H1 (cell line): ENCODE results near the gene PLEK. TPM values are rescaled to one million over a fixed set of nuclear protein-coding genes. Genes with fewer than 3 reads are reported as not detected.

Source experiments
- CTCF ChIA-PET: fragments of 300-600 bp; sonication (Branson Sonifier 250); formaldehyde crosslinking; loops from one replicate; lab custom pipeline; 2021; ENCODE audit not compliant: partially characterized antibody; lab: Charles Lee
- POLR2A ChIA-PET: fragments of 300-600 bp; sonication (Branson Sonifier 250); formaldehyde crosslinking; loops from one replicate; lab custom pipeline; 2021; ENCODE audit warnings: inconsistent platforms; ENCODE audit not compliant: partially characterized antibody; lab: Charles Lee
- DNase-seq, 2 experiments: peaks; one replicate each; pipeline versions ENCODE4 v3.0.0 to v3.0.0-alpha.2; 2010 to 2022; ENCODE audit warnings: low spot score in 2 of 2, low read depth in 1 of 2, mixed read lengths in 1 of 2
- FAIRE-seq: peaks from 2 replicates; lab custom pipeline; 2011; peaks lifted over from hg19 to GRCh38; lab: Jason Lieb, UNC
- H2AFZ ChIP-seq: 2 replicates; pipeline ENCODE4 v1.8.1; 2012; ENCODE audit warnings: low read length, inconsistent platforms
- H2AK5ac ChIP-seq: 2 replicates; pipeline ENCODE4 v1.6.1; 2013; ENCODE audit warnings: low read depth, low read length
- H2BK120ac ChIP-seq: replicated peaks from 2 replicates; pipeline ENCODE3; 2013; ENCODE audit warnings: low read depth, low read length, inconsistent platforms
- H2BK12ac ChIP-seq: 2 replicates; pipeline ENCODE4 v1.6.1; 2013; ENCODE audit warnings: low read depth, low read length
- H2BK15ac ChIP-seq: 2 replicates; pipeline ENCODE4 v1.6.1; 2013; ENCODE audit warnings: low read length
- H2BK20ac ChIP-seq: 2 replicates; pipeline ENCODE4 v1.6.1; 2013; ENCODE audit warnings: low read length
- H2BK5ac ChIP-seq: 2 replicates; pipeline ENCODE4 v1.6.1; 2013; ENCODE audit warnings: low read depth, low read length
- H3K14ac ChIP-seq: 2 replicates; pipeline ENCODE4 v1.6.1; 2013; ENCODE audit warnings: inconsistent platforms; ENCODE audit not compliant: insufficient read length
- H3K18ac ChIP-seq: 2 replicates; pipeline ENCODE4 v1.6.1; 2013; ENCODE audit warnings: low read length; ENCODE audit errors: extremely low read depth
- H3K23ac ChIP-seq: 2 replicates; pipeline ENCODE4 v1.6.1; 2013; ENCODE audit warnings: inconsistent platforms; ENCODE audit not compliant: insufficient read length
- H3K23me2 ChIP-seq: 2 replicates; pipeline ENCODE4 v1.6.1; 2013; ENCODE audit warnings: low read depth, low read length
- H3K27ac ChIP-seq: 2 replicates; pipeline ENCODE4 v1.6.1; 2011; ENCODE audit warnings: low read depth, low read length, inconsistent platforms
- H3K27me3 ChIP-seq, 4 experiments: replicated peaks in 1 of 4; 1 replicate in 1 of 4; 2 replicates in 3 of 4; pipeline versions ENCODE4 v1.6.1 to v1.8.1; 2011 to 2013; ENCODE audit warnings: low read length in 3 of 4, mild to moderate bottlenecking in 3 of 4, inconsistent platforms in 2 of 4, mixed read lengths in 2 of 4, moderate library complexity in 1 of 4; ENCODE audit not compliant: control insufficient read depth in 3 of 4, insufficient read depth in 3 of 4; ENCODE audit errors: extremely low read depth in 1 of 4
- H3K36me3 ChIP-seq, 4 experiments: 2 replicates each; pipeline versions ENCODE4 v1.6.1 to v1.8.1; 2011 to 2013; ENCODE audit warnings: mild to moderate bottlenecking in 4 of 4, low read length in 3 of 4, moderate library complexity in 2 of 4, control low read depth in 1 of 4, inconsistent platforms in 1 of 4; ENCODE audit not compliant: insufficient read depth in 4 of 4, control insufficient read depth in 2 of 4
- H3K4ac ChIP-seq: replicated peaks from 2 replicates; pipeline ENCODE3; 2013; ENCODE audit warnings: low read length, low read depth, mixed read lengths, inconsistent platforms; ENCODE audit not compliant: insufficient read length
- H3K4me1 ChIP-seq, 4 experiments: replicated peaks in 1 of 4; 1 replicate in 1 of 4; 2 replicates in 3 of 4; pipeline versions ENCODE4 v1.6.1 to v1.8.1; 2011 to 2013; ENCODE audit warnings: low read length in 3 of 4, inconsistent platforms in 2 of 4, mixed read lengths in 1 of 4; ENCODE audit not compliant: insufficient read depth in 4 of 4, control insufficient read depth in 3 of 4
- H3K4me2 ChIP-seq, 2 experiments: 2 replicates each; pipeline versions ENCODE4 v1.6.1 to v1.8.1; 2011 to 2013; ENCODE audit warnings: low read depth in 2 of 2, low read length in 2 of 2, control low read depth in 1 of 2, inconsistent platforms in 1 of 2, mild to moderate bottlenecking in 1 of 2; ENCODE audit not compliant: insufficient read depth in 1 of 2
- H3K4me3 ChIP-seq, 4 experiments: fragments of 200-600, 300-600 bp in 1 of 4; sonication (generic), shearing (Covaris generic), sonication (Bioruptor Twin) in 1 of 4; 2 replicates each; pipeline versions ENCODE4 v1.5.1 to v1.8.1; 2011 to 2016; ENCODE audit warnings: low read length in 4 of 4, low read depth in 3 of 4, control low read depth in 2 of 4, inconsistent platforms in 2 of 4, mild to moderate bottlenecking in 2 of 4, mixed read lengths in 1 of 4, moderate library complexity in 1 of 4; ENCODE audit not compliant: insufficient read depth in 2 of 4; ENCODE audit errors: extremely low read depth in 1 of 4
- H3K56ac ChIP-seq: replicated peaks from 2 replicates; pipeline ENCODE3; 2013; ENCODE audit warnings: low read depth, mild to moderate bottlenecking, mixed read lengths, low read length, inconsistent platforms; ENCODE audit not compliant: insufficient read length
- H3K79me1 ChIP-seq: 2 replicates; pipeline ENCODE4 v1.6.1; 2013; ENCODE audit warnings: low read depth, low read length, control low read depth
- H3K79me2 ChIP-seq, 2 experiments: 2 replicates each; pipeline versions ENCODE4 v1.6.1 to v1.8.1; 2012 to 2013; ENCODE audit warnings: low read length in 2 of 2, mild to moderate bottlenecking in 2 of 2, inconsistent platforms in 1 of 2; ENCODE audit not compliant: insufficient read depth in 2 of 2, control insufficient read depth in 1 of 2
- H3K9ac ChIP-seq, 4 experiments: replicated peaks in 1 of 4; 1 replicate in 1 of 4; 2 replicates in 3 of 4; pipeline versions ENCODE4 v1.6.1 to v1.8.1; 2011 to 2013; ENCODE audit warnings: low read depth in 3 of 4, low read length in 3 of 4, control low read depth in 2 of 4, mild to moderate bottlenecking in 2 of 4, moderate library complexity in 2 of 4, inconsistent platforms in 1 of 4; ENCODE audit errors: extremely low read depth in 1 of 4
- H3K9me3 ChIP-seq, 2 experiments: 2 replicates each; pipeline versions ENCODE4 v1.6.1 to v1.8.1; 2012 to 2013; ENCODE audit warnings: mild to moderate bottlenecking in 2 of 2, moderate library complexity in 2 of 2, control low read depth in 1 of 2, inconsistent platforms in 1 of 2, low read depth in 1 of 2, low read length in 1 of 2, mixed read lengths in 1 of 2; ENCODE audit not compliant: insufficient read depth in 2 of 2
- H4K20me1 ChIP-seq, 2 experiments: replicated peaks in 1 of 2; 2 replicates each; pipeline versions ENCODE3 to v1.8.1; 2011 to 2013; ENCODE audit warnings: inconsistent platforms in 2 of 2, low read length in 2 of 2, mild to moderate bottlenecking in 1 of 2; ENCODE audit not compliant: insufficient read depth in 2 of 2, control insufficient read depth in 1 of 2
- H4K5ac ChIP-seq: 2 replicates; pipeline ENCODE4 v1.6.1; 2013; ENCODE audit warnings: low read length, low read depth, mixed read lengths, inconsistent platforms; ENCODE audit not compliant: insufficient read length
- H4K8ac ChIP-seq: 2 replicates; pipeline ENCODE4 v1.8.0; 2013; ENCODE audit warnings: mild to moderate bottlenecking, moderate library complexity, low read length, inconsistent platforms; ENCODE audit not compliant: insufficient read depth; ENCODE audit errors: extremely low read depth
- H4K91ac ChIP-seq: replicated peaks from 2 replicates; pipeline ENCODE3; 2013; ENCODE audit warnings: low read length, mixed read lengths, inconsistent platforms; ENCODE audit not compliant: insufficient read length
- CTBP2 ChIP-seq: IDR thresholded peaks from 2 replicates; pipeline ENCODE4 v1.7.0; 2011; ENCODE audit warnings: borderline replicate concordance, mild to moderate bottlenecking, moderate library complexity, mixed read lengths, low read length; ENCODE audit not compliant: insufficient read depth, insufficient read length
- PHF8 ChIP-seq: fragments of 200-600 bp; sonication (generic); conservative IDR thresholded peaks from 2 replicates; pipeline ENCODE4 v1.7.1; 2012; ENCODE audit warnings: low read depth, mild to moderate bottlenecking, inconsistent platforms, low read length, moderate library complexity
- RAD21 ChIP-seq, 2 experiments: IDR thresholded peaks in 1 of 2; conservative IDR thresholded peaks in 1 of 2; 2 replicates each; pipeline ENCODE4 v1.6.1; 2011; ENCODE audit warnings: low read depth in 2 of 2, low read length in 2 of 2, improper control_type of control experiment in 1 of 2, inconsistent platforms in 1 of 2, mild to moderate bottlenecking in 1 of 2, moderate library complexity in 1 of 2
- TAF7 ChIP-seq: optimal IDR thresholded peaks from 2 replicates; pipeline ENCODE3; 2011; ENCODE audit warnings: low read depth, mild to moderate bottlenecking, inconsistent platforms, low read length, moderate library complexity, borderline replicate concordance
- TBP ChIP-seq: IDR thresholded peaks from 2 replicates; pipeline ENCODE4 v1.6.1; 2011; ENCODE audit warnings: low read depth, low read length, improper control_type of control experiment
- WGBS, 2 experiments: shearing (Covaris generic) in 1 of 2; methylation state at CpG; one replicate each; pipeline versions ENCODE4 v1.1.6 to v1.1.7; 2013 to 2015; ENCODE audit warnings: low lambda C conversion rate in 2 of 2, mixed read lengths in 2 of 2, inconsistent platforms in 1 of 2, low coverage in 1 of 2, missing lambda C conversion rate in 1 of 2; ENCODE audit not compliant: insufficient replicate concordance in 2 of 2, insufficient coverage in 1 of 2, insufficient read length in 1 of 2; ENCODE audit errors: extremely low coverage in 1 of 2, missing lambda C conversion rate in 1 of 2; 5-methylcytosine and 5-hydroxymethylcytosine counted together
- polyA plus RNA-seq, 7 experiments: library from polyadenylated mRNA; depleted of rRNA in 3 of 7; stranded (reverse) in 5 of 7; unstranded in 2 of 7; fragments of >200 nt in 5 of 7; fragments of 200-250 nt in 2 of 7; gene quantifications; 1 replicate in 5 of 7; 2 replicates in 1 of 7; 4 replicates in 1 of 7; pipeline versions ENCODE4 v1.2.1 to v1.2.3, GENCODE V29; 2011 to 2013; ENCODE audit warnings: missing spikeins in 2 of 7, mixed read lengths in 2 of 7
- total RNA-seq: library from RNA; stranded (reverse); fragmentation: NEBNext Ultra II Directional; extraction: Animal tissue kit (Norgen Biotek cat#: 25700); gene quantifications from 2 replicates; pipeline ENCODE4 v1.2.1, GENCODE V29; 2021
- TF ChIP-seq, protein P1 (sequence below): IDR thresholded peaks from 2 replicates; pipeline ENCODE4 v1.6.1; 2011; ENCODE audit warnings: low read depth, mild to moderate bottlenecking, low read length; ENCODE audit not compliant: insufficient read depth
- TF ChIP-seq, protein P2 (sequence below): IDR thresholded peaks from 2 replicates; pipeline ENCODE4 v1.6.1; 2012; ENCODE audit warnings: low read length, inconsistent platforms
- TF ChIP-seq, protein P3 (sequence below): IDR thresholded peaks from 2 replicates; pipeline ENCODE4 v1.6.1; 2012; ENCODE audit warnings: inconsistent platforms

The PLEK gene
- total and polyA plus RNA-seq, 2 of the 8 experiments (the other 6 are each of a cell fraction or from before 2014, with no cell fraction given), result not detected

DNA sequence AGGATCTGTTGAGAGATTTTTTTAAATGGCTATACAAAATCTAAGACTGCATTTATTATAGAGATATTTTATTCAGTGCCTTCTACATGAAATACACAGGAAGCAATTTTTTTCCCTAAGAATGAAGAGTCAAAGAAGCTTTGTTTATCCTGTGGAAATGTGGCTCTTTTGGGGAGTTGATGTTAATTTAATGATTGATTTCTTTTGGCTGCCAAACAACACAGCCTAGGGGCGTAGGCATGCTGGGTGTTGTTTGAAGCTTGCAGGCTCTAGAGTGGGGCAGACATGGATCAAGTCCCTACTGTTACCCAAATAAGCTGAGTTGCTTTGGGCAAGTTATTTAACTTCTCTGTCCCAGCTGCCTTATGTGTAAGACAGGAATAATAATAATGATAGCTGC, 21.1 kb upstream of the PLEK start:
- 84% methylated on average over 1 of the region's 1 CpG; no CpG with 5 or more reads in 1 of the 2 experiments for WGBS, 2 experiments
- Histone ChIP-seq H3K9me3 (no peaks in the 10 kb centered on the region), H3K56ac (no peak overlapping the region), H3K14ac (no peak overlapping the region), H3K4ac (no peak overlapping the region), H2BK5ac (no peak overlapping the region), H3K27ac (no peak overlapping the region), H3K36me3 (no peaks in the 10 kb centered on the region), H3K4me3 (no peak overlapping the region), H3K79me1 (no peaks in the 10 kb centered on the region), H2AFZ (no peak overlapping the region), H3K23ac (no peak overlapping the region), H3K18ac (no peak overlapping the region), H3K27me3 (no peaks in the 10 kb centered on the region), H3K4me2 (no peak overlapping the region), H4K5ac (no peak overlapping the region), H4K20me1 (no peaks in the 10 kb centered on the region), H3K4me1 (no peaks in the 10 kb centered on the region), H2AK5ac (no peak overlapping the region), H3K79me2 (no peaks in the 10 kb centered on the region), H4K91ac (no peak overlapping the region), H2BK120ac (no peak overlapping the region), H3K9ac (no peak overlapping the region), H2BK20ac (no peak overlapping the region), H2BK15ac (no peak overlapping the region), H4K8ac (no peak overlapping the region), H3K23me2 (no peaks in the 10 kb centered on the region), H2BK12ac (no peak overlapping the region)
- FAIRE-seq (no peak), DNase-seq (no peak)
- ChIA-PET CTCF (interaction anchor here (1.1 to 1.8 kb wide), 2 partner anchors 10 to 98 kb away, joined by 3 to 6 read pairs; no protein-coding TSS in a partner anchor), POLR2A (no interaction called here)
- TF ChIP-seq CTBP2, result no peak
- TF ChIP-seq, protein P1, sequence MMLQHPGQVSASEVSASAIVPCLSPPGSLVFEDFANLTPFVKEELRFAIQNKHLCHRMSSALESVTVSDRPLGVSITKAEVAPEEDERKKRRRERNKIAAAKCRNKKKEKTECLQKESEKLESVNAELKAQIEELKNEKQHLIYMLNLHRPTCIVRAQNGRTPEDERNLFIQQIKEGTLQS, result no peak
- no peak for TF ChIP-seq PHF8
- TF ChIP-seq, protein P2, sequence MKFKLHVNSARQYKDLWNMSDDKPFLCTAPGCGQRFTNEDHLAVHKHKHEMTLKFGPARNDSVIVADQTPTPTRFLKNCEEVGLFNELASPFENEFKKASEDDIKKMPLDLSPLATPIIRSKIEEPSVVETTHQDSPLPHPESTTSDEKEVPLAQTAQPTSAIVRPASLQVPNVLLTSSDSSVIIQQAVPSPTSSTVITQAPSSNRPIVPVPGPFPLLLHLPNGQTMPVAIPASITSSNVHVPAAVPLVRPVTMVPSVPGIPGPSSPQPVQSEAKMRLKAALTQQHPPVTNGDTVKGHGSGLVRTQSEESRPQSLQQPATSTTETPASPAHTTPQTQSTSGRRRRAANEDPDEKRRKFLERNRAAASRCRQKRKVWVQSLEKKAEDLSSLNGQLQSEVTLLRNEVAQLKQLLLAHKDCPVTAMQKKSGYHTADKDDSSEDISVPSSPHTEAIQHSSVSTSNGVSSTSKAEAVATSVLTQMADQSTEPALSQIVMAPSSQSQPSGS, result no peak
- TF ChIP-seq, protein P3, sequence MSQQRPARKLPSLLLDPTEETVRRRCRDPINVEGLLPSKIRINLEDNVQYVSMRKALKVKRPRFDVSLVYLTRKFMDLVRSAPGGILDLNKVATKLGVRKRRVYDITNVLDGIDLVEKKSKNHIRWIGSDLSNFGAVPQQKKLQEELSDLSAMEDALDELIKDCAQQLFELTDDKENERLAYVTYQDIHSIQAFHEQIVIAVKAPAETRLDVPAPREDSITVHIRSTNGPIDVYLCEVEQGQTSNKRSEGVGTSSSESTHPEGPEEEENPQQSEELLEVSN, result no peak
- TF ChIP-seq RAD21 (IDR thresholded peaks at IDR 0.05 in 1 of 2, conservative IDR thresholded peaks at IDR 0.05 in 1 of 2; ENCODE audit: low read depth in 2 of 2, low read length in 2 of 2), result no peak
- no peak for TF ChIP-seq TBP
- no peak for TF ChIP-seq TAF7
